Measurements from ENCODE around the gene APOBEC2. TPM values are rescaled to one million over a fixed set of nuclear protein-coding genes. Genes with fewer than 3 reads are reported as not detected.

APOBEC2 gene
- total and polyA plus RNA-seq, 9 of the 15 experiments (the other 6 are each of a cell fraction or from before 2014, with no cell fraction given) = 0.25 to 1.6 TPM; not detected in 7

DNA sequence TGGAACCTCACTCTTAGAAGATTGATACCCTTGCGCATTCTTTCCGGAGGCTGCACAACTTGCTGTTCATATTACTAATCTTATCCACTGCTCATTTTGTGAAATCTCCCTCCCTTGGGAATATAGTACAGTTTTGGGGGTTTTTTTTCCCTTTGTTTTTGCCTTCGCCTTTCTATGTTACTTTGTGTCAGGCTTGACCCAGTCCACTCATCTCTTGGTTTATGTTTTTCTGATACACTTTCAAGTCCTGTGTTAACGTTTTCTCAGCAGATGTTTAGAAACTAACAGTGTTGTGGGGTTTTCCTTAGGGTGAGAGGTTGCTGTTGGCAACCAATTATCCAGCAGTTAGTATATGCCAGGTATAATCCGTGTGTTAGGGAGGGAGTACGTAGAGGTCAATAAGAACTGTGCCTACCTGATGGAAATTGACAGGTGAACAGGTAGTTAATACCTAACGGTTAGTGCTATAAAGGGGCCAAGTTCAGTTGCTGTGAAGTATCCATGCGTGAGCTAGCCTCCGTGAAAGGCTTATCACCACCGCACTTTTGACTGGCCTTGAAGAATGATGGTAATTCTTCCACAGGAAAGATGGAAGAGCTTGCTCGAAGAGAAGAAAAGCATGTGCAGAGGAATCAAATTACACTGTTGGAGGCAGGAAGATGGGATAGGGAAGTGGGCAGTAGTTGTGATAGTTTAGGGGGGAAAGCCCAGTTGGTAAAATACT, 21.1 kb downstream of the APOBEC2 start (continued):
- TF ChIP-seq, protein P1, sequence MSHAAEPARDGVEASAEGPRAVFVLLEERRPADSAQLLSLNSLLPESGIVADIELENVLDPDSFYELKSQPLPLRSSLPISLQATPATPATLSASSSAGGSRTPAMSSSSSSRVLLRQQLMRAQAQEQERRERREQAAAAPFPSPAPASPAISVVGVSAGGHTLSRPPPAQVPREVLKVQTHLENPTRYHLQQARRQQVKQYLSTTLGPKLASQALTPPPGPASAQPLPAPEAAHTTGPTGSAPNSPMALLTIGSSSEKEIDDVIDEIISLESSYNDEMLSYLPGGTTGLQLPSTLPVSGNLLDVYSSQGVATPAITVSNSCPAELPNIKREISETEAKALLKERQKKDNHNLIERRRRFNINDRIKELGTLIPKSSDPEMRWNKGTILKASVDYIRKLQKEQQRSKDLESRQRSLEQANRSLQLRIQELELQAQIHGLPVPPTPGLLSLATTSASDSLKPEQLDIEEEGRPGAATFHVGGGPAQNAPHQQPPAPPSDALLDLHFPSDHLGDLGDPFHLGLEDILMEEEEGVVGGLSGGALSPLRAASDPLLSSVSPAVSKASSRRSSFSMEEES (CRISPR knock-in tag; IDR thresholded peaks at IDR 0.05) = no peak
- no peak for TF ChIP-seq C11orf30 (IDR thresholded peaks at IDR 0.05; ENCODE audit: low read depth)
- no peak for TF ChIP-seq ATF1 (CRISPR knock-in tag; IDR thresholded peaks at IDR 0.05)
- 0 out of 2 replicates have a peak, but pooled peaks have one; percentile 12 for TF ChIP-seq ATF1 (tag; IDR thresholded peaks at IDR 0.05)
- no peak for TF ChIP-seq SOX6 (IDR thresholded peaks at IDR 0.05)
- TF ChIP-seq SPI1 (IDR thresholded peaks at IDR 0.05; ENCODE audit: borderline replicate concordance, low read depth, low read length) = peak; percentile 82
- TF ChIP-seq NBN (IDR thresholded peaks at IDR 0.05; ENCODE audit: low read depth) = no peak
- no peak for TF ChIP-seq TOE1 (IDR thresholded peaks at IDR 0.05; ENCODE audit: borderline replicate concordance)
- TF ChIP-seq TOE1 (CRISPR knock-in tag; IDR thresholded peaks at IDR 0.05; ENCODE audit: borderline replicate concordance, low read depth) = no peak
- TF ChIP-seq ZBTB8A (IDR thresholded peaks at IDR 0.05; ENCODE audit: partially characterized antibody) = no peak
- peak; percentile 45 for TF ChIP-seq NFRKB (IDR thresholded peaks at IDR 0.05; ENCODE audit: low read depth)
- no peak; the same call in 1 of the 2 replicates for TF ChIP-seq ETV1 (tag; conservative IDR thresholded peaks at IDR 0.05; ENCODE audit: low read depth)
- TF ChIP-seq, protein P2, sequence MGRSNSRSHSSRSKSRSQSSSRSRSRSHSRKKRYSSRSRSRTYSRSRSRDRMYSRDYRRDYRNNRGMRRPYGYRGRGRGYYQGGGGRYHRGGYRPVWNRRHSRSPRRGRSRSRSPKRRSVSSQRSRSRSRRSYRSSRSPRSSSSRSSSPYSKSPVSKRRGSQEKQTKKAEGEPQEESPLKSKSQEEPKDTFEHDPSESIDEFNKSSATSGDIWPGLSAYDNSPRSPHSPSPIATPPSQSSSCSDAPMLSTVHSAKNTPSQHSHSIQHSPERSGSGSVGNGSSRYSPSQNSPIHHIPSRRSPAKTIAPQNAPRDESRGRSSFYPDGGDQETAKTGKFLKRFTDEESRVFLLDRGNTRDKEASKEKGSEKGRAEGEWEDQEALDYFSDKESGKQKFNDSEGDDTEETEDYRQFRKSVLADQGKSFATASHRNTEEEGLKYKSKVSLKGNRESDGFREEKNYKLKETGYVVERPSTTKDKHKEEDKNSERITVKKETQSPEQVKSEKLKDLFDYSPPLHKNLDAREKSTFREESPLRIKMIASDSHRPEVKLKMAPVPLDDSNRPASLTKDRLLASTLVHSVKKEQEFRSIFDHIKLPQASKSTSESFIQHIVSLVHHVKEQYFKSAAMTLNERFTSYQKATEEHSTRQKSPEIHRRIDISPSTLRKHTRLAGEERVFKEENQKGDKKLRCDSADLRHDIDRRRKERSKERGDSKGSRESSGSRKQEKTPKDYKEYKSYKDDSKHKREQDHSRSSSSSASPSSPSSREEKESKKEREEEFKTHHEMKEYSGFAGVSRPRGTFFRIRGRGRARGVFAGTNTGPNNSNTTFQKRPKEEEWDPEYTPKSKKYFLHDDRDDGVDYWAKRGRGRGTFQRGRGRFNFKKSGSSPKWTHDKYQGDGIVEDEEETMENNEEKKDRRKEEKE (IDR thresholded peaks at IDR 0.05; ENCODE audit: borderline replicate concordance in 1 of 2, control insufficient read depth in 1 of 2, low read depth in 2 of 2, low read length in 1 of 2) = 0 out of 4 replicates have a peak, but pooled peaks of 1 of the 2 experiments have one; percentile 57
- TF ChIP-seq CTBP1 (IDR thresholded peaks at IDR 0.05; ENCODE audit: borderline replicate concordance) = peak; percentile 29; the same call in 1 of the 2 replicates
- TF ChIP-seq, protein P3, sequence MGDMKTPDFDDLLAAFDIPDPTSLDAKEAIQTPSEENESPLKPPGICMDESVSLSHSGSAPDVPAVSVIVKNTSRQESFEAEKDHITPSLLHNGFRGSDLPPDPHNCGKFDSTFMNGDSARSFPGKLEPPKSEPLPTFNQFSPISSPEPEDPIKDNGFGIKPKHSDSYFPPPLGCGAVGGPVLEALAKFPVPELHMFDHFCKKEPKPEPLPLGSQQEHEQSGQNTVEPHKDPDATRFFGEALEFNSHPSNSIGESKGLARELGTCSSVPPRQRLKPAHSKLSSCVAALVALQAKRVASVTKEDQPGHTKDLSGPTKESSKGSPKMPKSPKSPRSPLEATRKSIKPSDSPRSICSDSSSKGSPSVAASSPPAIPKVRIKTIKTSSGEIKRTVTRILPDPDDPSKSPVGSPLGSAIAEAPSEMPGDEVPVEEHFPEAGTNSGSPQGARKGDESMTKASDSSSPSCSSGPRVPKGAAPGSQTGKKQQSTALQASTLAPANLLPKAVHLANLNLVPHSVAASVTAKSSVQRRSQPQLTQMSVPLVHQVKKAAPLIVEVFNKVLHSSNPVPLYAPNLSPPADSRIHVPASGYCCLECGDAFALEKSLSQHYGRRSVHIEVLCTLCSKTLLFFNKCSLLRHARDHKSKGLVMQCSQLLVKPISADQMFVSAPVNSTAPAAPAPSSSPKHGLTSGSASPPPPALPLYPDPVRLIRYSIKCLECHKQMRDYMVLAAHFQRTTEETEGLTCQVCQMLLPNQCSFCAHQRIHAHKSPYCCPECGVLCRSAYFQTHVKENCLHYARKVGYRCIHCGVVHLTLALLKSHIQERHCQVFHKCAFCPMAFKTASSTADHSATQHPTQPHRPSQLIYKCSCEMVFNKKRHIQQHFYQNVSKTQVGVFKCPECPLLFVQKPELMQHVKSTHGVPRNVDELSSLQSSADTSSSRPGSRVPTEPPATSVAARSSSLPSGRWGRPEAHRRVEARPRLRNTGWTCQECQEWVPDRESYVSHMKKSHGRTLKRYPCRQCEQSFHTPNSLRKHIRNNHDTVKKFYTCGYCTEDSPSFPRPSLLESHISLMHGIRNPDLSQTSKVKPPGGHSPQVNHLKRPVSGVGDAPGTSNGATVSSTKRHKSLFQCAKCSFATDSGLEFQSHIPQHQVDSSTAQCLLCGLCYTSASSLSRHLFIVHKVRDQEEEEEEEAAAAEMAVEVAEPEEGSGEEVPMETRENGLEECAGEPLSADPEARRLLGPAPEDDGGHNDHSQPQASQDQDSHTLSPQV (IDR thresholded peaks at IDR 0.05) = peak; percentile 54; the same call in 1 of the 2 replicates
- peak in 1 of 2 experiments; percentile 55; a peak in 2 of 4 replicates for TF ChIP-seq HDAC1 (IDR thresholded peaks at IDR 0.05)
- no peak for TF ChIP-seq MAFK (IDR thresholded peaks at IDR 0.05; ENCODE audit: low read length)
- TF ChIP-seq PHF20 (IDR thresholded peaks at IDR 0.05; ENCODE audit: partially characterized antibody) = no peak
- no peak for TF ChIP-seq GATAD2B (IDR thresholded peaks at IDR 0.05; ENCODE audit: borderline replicate concordance)
- no peak for TF ChIP-seq E2F3 (CRISPR knock-in tag; IDR thresholded peaks at IDR 0.05)
- 0 out of 2 replicates have a peak, but pooled peaks have one; percentile 20 for TF ChIP-seq SMARCE1 (IDR thresholded peaks at IDR 0.05)

All from K562 (cell line).